CD8-positive, alpha-beta memory T cell (primary cell): Measurements from ENCODE around the gene MOCS2. TPM values are rescaled to one million over a fixed set of nuclear protein-coding genes. Genes with fewer than 3 reads are reported as not detected.

Experiments
- CTCF ChIA-PET: fragments of 350-600 bp; sonication (Branson Sonifier 250); formaldehyde crosslinking; loops from one replicate; lab custom pipeline; 2021; ENCODE audit warnings: antibody characterized with exemption; lab: Charles Lee
- POLR2A ChIA-PET: fragments of 350-600 bp; sonication (Branson Sonifier 250); formaldehyde crosslinking; loops from one replicate; lab custom pipeline; 2021; ENCODE audit warnings: antibody characterized with exemption; lab: Charles Lee
- DNase-seq, 5 donors: peaks; one replicate each; pipeline versions ENCODE4 v3.0.0 to v3.0.0-alpha.2; 2020 to 2022; ENCODE audit warnings: mixed read lengths in 1 of 5
- H3K27ac ChIP-seq: one replicate; pipeline ENCODE4 v1.7.0; 2013; ENCODE audit warnings: low read depth, mild to moderate bottlenecking, low read length, moderate library complexity
- H3K27me3 ChIP-seq: 2 replicates; pipeline ENCODE4 v1.7.0; 2013; ENCODE audit warnings: low read length, mild to moderate bottlenecking; ENCODE audit not compliant: insufficient read depth, poor library complexity, severe bottlenecking
- H3K36me3 ChIP-seq: 2 replicates; pipeline ENCODE4 v1.7.0; 2013; ENCODE audit warnings: mild to moderate bottlenecking, low read length, moderate library complexity; ENCODE audit not compliant: insufficient read depth
- H3K4me1 ChIP-seq: 2 replicates; pipeline ENCODE4 v1.7.0; 2013; ENCODE audit warnings: mild to moderate bottlenecking, low read length, moderate library complexity; ENCODE audit not compliant: insufficient read depth
- H3K4me3 ChIP-seq: 2 replicates; pipeline ENCODE4 v1.7.0; 2013; ENCODE audit warnings: mild to moderate bottlenecking, low read length
- H3K9me3 ChIP-seq: 2 replicates; pipeline ENCODE4 v1.7.0; 2013; ENCODE audit warnings: mild to moderate bottlenecking, low read length
- H3K27ac Mint-ChIP-seq, 8 donors: one replicate each; pipeline ENCODE4 v1.8.0; 2020 to 2021; ENCODE audit warnings: mixed read lengths in 8 of 8, mild to moderate bottlenecking in 6 of 8, inconsistent platforms in 3 of 8, moderate library complexity in 3 of 8
- H3K27me3 Mint-ChIP-seq, 2 donors: one replicate each; pipeline ENCODE4 v1.8.0; 2020 to 2021; ENCODE audit warnings: mixed read lengths in 2 of 2, mild to moderate bottlenecking in 1 of 2, moderate library complexity in 1 of 2
- H3K36me3 Mint-ChIP-seq, 3 donors: one replicate each; pipeline ENCODE4 v1.8.0; 2020 to 2021; ENCODE audit warnings: mixed read lengths in 3 of 3, inconsistent platforms in 1 of 3, mild to moderate bottlenecking in 1 of 3
- H3K4me1 Mint-ChIP-seq, 3 donors: one replicate each; pipeline ENCODE4 v1.8.0; 2020 to 2021; ENCODE audit warnings: mixed read lengths in 3 of 3, inconsistent platforms in 1 of 3, mild to moderate bottlenecking in 1 of 3
- H3K4me3 Mint-ChIP-seq, 7 donors: one replicate each; pipeline ENCODE4 v1.8.0; 2020 to 2021; ENCODE audit warnings: mixed read lengths in 7 of 7, mild to moderate bottlenecking in 6 of 7, moderate library complexity in 4 of 7, inconsistent platforms in 2 of 7
- H3K9me3 Mint-ChIP-seq, 5 donors: one replicate each; pipeline ENCODE4 v1.8.0; 2020 to 2022; ENCODE audit warnings: mixed read lengths in 5 of 5, mild to moderate bottlenecking in 3 of 5, moderate library complexity in 2 of 5, inconsistent platforms in 1 of 5
- polyA plus RNA-seq: library from polyadenylated mRNA; unstranded; fragments of 300-500 nt; fragmentation: Illumina TruSeq; gene quantifications from one replicate; pipeline ENCODE4 v1.2.3, GENCODE V29; 2021
- total RNA-seq, 2 experiments: library from RNA; stranded (reverse); gene quantifications; one replicate each; pipeline ENCODE4 v1.2.3, GENCODE V29; 2021

Gene MOCS2
- total and polyA plus RNA-seq, 3 experiments from 2014 or later, result 25.9 to 39.7 (median 27.0) TPM

DNA sequence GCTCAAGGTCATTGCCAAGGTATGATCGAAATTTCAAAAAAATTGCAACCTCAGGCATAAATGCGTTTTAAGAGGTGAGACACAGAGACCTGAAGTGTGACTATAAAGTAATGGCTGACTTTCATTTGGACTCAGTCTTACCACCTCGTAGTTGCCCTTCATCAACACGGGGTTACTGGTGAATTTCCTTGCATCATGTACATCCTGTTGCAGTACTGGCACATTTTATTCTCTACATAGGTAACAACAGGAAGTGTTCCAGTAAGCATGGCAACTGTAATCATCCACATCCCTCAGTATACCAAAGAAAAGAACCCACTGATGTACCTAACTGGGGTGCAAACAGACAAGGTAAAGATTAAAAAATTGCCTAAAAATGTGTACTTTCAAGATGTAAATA lies 29.3 kb downstream of the MOCS2 start:
- H3K4me1 ChIP-seq, result no peaks in the 10 kb centered on the region
- no peak overlapping the region for H3K4me3 Mint-ChIP-seq
- no peak overlapping the region for H3K27ac Mint-ChIP-seq
- no peaks in the 10 kb centered on the region for H3K27me3 ChIP-seq
- no peaks in the 10 kb centered on the region for H3K9me3 ChIP-seq
- ChIA-PET CTCF (no interaction called here), POLR2A (no interaction called here)
- no peak overlapping the region for H3K27ac ChIP-seq
- no peaks in the 10 kb centered on the region for H3K36me3 ChIP-seq
- H3K4me1 Mint-ChIP-seq, result peaks cover 9 to 24% (median 18%) of the 10 kb centered on the region in 3 donors
- no peaks in the 10 kb centered on the region for H3K9me3 Mint-ChIP-seq
- no peak overlapping the region for H3K4me3 ChIP-seq
- no peak for DNase-seq
- peaks cover 0 to 2% (median 0%) of the 10 kb centered on the region in 3 donors for H3K36me3 Mint-ChIP-seq
- H3K27me3 Mint-ChIP-seq, result peaks cover 0 to 12% of the 10 kb centered on the region in 2 donors

- Histone ChIP-seq H3K36me3 (no peaks in the 10 kb centered on the region), H3K27ac (no peak overlapping the region), H3K4me1 (no peaks in the 10 kb centered on the region), H3K27me3 (no peaks in the 10 kb centered on the region), H3K4me3 (no peak overlapping the region), H3K9me3 (no peaks in the 10 kb centered on the region)
- Mint-ChIP-seq H3K36me3 (no peaks in the 10 kb centered on the region), H3K9me3 (no peaks in the 10 kb centered on the region), H3K4me1 (peaks cover 0 to 4% (median 0%) of the 10 kb centered on the region in 3 donors), H3K27me3 (peaks cover 0 to 8% of the 10 kb centered on the region in 2 donors), H3K27ac (no peak overlapping the region), H3K4me3 (no peak overlapping the region)
- CTCF ChIA-PET, result no interaction called here
- POLR2A ChIA-PET, result no interaction called here
- no peak for DNase-seq
These were observed 33.5 kb downstream of the MOCS2 start for GRCh38 chr5:53076014-53076583.

DNA sequence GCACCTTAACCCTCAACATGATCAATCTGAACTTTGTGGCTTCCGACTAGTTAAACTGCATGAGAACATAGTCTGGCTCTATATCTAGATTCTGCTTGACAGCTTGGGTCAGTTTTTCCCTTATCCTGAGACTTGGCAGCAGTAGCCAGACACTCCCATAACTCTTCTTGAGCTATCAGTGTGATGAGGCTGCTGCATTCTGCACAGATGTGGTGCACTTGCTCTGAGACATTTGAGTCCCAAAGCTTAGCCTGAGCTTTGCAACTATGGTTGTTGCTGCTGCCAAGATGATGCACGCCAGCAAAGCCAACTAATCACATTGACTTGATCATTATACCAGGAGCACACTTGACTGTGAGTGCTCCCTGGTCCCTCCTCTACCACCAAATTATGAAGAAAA lies 36.2 kb downstream of the MOCS2 start:
- Mint-ChIP-seq H3K27ac (no peak overlapping the region), H3K36me3 (peaks cover 0 to 2% (median 0%) of the 10 kb centered on the region in 3 donors), H3K27me3 (peaks cover 0 to 4% of the 10 kb centered on the region in 2 donors), H3K4me3 (no peak overlapping the region), H3K9me3 (no peaks in the 10 kb centered on the region), H3K4me1 (peaks cover 2 to 8% (median 7%) of the 10 kb centered on the region in 3 donors)
- Histone ChIP-seq H3K27ac (no peak overlapping the region), H3K4me1 (no peaks in the 10 kb centered on the region), H3K4me3 (no peak overlapping the region), H3K27me3 (no peaks in the 10 kb centered on the region), H3K9me3 (no peaks in the 10 kb centered on the region), H3K36me3 (no peaks in the 10 kb centered on the region)
- DNase-seq, result no peak
- CTCF ChIA-PET, result interaction anchor here (0.7 kb wide), 1 partner anchor 15 kb away, joined by 3 read pairs; no protein-coding TSS in a partner anchor
- POLR2A ChIA-PET, result no interaction called here

GRCh38 chr5:53071738-53072137 lies 37.8 kb downstream of the MOCS2 start:
- Mint-ChIP-seq H3K9me3 (no peaks in the 10 kb centered on the region), H3K4me1 (peaks cover 2 to 8% (median 7%) of the 10 kb centered on the region in 3 donors), H3K27ac (no peak overlapping the region), H3K27me3 (peaks cover 0 to 4% of the 10 kb centered on the region in 2 donors), H3K36me3 (peaks cover 0 to 4% (median 0%) of the 10 kb centered on the region in 3 donors), H3K4me3 (no peak overlapping the region)
- DNase-seq, result no peak
- H3K4me1 ChIP-seq, result no peaks in the 10 kb centered on the region
- CTCF ChIA-PET, result no interaction called here
- H3K9me3 ChIP-seq, result no peaks in the 10 kb centered on the region
- H3K4me3 ChIP-seq, result no peak overlapping the region
- POLR2A ChIA-PET, result no interaction called here
- H3K27me3 ChIP-seq, result no peaks in the 10 kb centered on the region
- H3K27ac ChIP-seq, result no peak overlapping the region
- H3K36me3 ChIP-seq, result no peaks in the 10 kb centered on the region

- peaks cover 0 to 4% of the 10 kb centered on the region in 2 donors for H3K27me3 Mint-ChIP-seq
- POLR2A ChIA-PET, result no interaction called here
- peaks cover 0 to 4% (median 0%) of the 10 kb centered on the region in 3 donors for H3K36me3 Mint-ChIP-seq
- H3K4me1 ChIP-seq, result no peaks in the 10 kb centered on the region
- no peaks in the 10 kb centered on the region for H3K27me3 ChIP-seq
- no peaks in the 10 kb centered on the region for H3K36me3 ChIP-seq
- H3K9me3 Mint-ChIP-seq, result no peaks in the 10 kb centered on the region
- CTCF ChIA-PET, result no interaction called here
- no peak overlapping the region for H3K4me3 ChIP-seq
- H3K4me1 Mint-ChIP-seq, result peaks cover 2 to 8% (median 7%) of the 10 kb centered on the region in 3 donors
- H3K27ac ChIP-seq, result no peak overlapping the region
- no peak for DNase-seq
- no peak overlapping the region for H3K4me3 Mint-ChIP-seq
- no peak overlapping the region for H3K27ac Mint-ChIP-seq
- H3K9me3 ChIP-seq, result no peaks in the 10 kb centered on the region
These were observed 38.3 kb downstream of the MOCS2 start for GRCh38 chr5:53071298-53071697.

GRCh38 chr5:53069626-53070025 lies 39.9 kb downstream of the MOCS2 start:
- CTCF ChIA-PET, result no interaction called here
- no peak for DNase-seq
- Histone ChIP-seq H3K9me3 (no peaks in the 10 kb centered on the region), H3K27ac (no peak overlapping the region), H3K4me1 (no peaks in the 10 kb centered on the region), H3K27me3 (no peaks in the 10 kb centered on the region), H3K36me3 (no peaks in the 10 kb centered on the region), H3K4me3 (no peak overlapping the region)
- Mint-ChIP-seq H3K9me3 (no peaks in the 10 kb centered on the region), H3K36me3 (peaks cover 0 to 4% (median 0%) of the 10 kb centered on the region in 3 donors), H3K4me1 (peaks cover 2 to 8% (median 7%) of the 10 kb centered on the region in 3 donors), H3K4me3 (no peak overlapping the region), H3K27me3 (no peaks in the 10 kb centered on the region), H3K27ac (no peak overlapping the region)
- POLR2A ChIA-PET, result no interaction called here

GRCh38 chr5:53068291-53068836 lies 41.2 kb downstream of the MOCS2 start:
- H3K4me1 ChIP-seq, result no peaks in the 10 kb centered on the region
- POLR2A ChIA-PET, result no interaction called here
- no peaks in the 10 kb centered on the region for H3K9me3 Mint-ChIP-seq
- H3K27ac Mint-ChIP-seq, result no peak overlapping the region
- H3K4me1 Mint-ChIP-seq, result peaks cover 2 to 8% (median 7%) of the 10 kb centered on the region in 3 donors
- no peaks in the 10 kb centered on the region for H3K9me3 ChIP-seq
- H3K36me3 ChIP-seq, result no peaks in the 10 kb centered on the region
- peaks cover 0 to 4% (median 0%) of the 10 kb centered on the region in 3 donors for H3K36me3 Mint-ChIP-seq
- no peaks in the 10 kb centered on the region for H3K27me3 Mint-ChIP-seq
- no peak overlapping the region for H3K4me3 ChIP-seq
- no peaks in the 10 kb centered on the region for H3K27me3 ChIP-seq
- CTCF ChIA-PET, result no interaction called here
- no peak overlapping the region for H3K4me3 Mint-ChIP-seq
- DNase-seq, result no peak
- H3K27ac ChIP-seq, result no peak overlapping the region

GRCh38 chr5:53067641-53068040 lies 41.9 kb downstream of the MOCS2 start:
- H3K4me1 Mint-ChIP-seq, result peaks cover 2 to 8% (median 7%) of the 10 kb centered on the region in 3 donors
- no peak overlapping the region for H3K4me3 Mint-ChIP-seq
- ChIA-PET POLR2A (no interaction called here), CTCF (no interaction called here)
- H3K27me3 Mint-ChIP-seq, result no peaks in the 10 kb centered on the region
- Histone ChIP-seq H3K9me3 (no peaks in the 10 kb centered on the region), H3K4me3 (no peak overlapping the region), H3K27ac (no peak overlapping the region), H3K4me1 (no peaks in the 10 kb centered on the region), H3K27me3 (no peaks in the 10 kb centered on the region), H3K36me3 (no peaks in the 10 kb centered on the region)
- peaks cover 0 to 4% (median 0%) of the 10 kb centered on the region in 3 donors for H3K36me3 Mint-ChIP-seq
- no peak overlapping the region for H3K27ac Mint-ChIP-seq
- no peaks in the 10 kb centered on the region for H3K9me3 Mint-ChIP-seq
- DNase-seq, result no peak
